GM12878 (cell line): ENCODE data around the gene PRG3. TPM values are rescaled to one million over a fixed set of nuclear protein-coding genes. Genes with fewer than 3 reads are reported as not detected.

ENCODE experiments used
- ATAC-seq: fragments of 200-7000 bp; cut with Tn5 transposase; 3 replicates; pipeline ENCODE4 v1.9.1; 2020; ENCODE audit warnings: mild to moderate bottlenecking, moderate library complexity
- BruUV-seq: library from RNA; stranded (reverse); fragments of 400-500 nt; replicated peaks from 2 replicates; lab custom pipeline; 2021; lab: Mats Ljungman, UMichigan
- CTCF ChIA-PET: fragments of 300-600 bp; sonication (Branson Sonifier 250); formaldehyde crosslinking; extraction: SDS; loops from one replicate; lab custom pipeline; 2021; ENCODE audit warnings: inconsistent platforms; lab: Yijun Ruan, JAX
- POLR2A ChIA-PET: fragments of 350-600 bp; formaldehyde crosslinking; extraction: SDS; loops from one replicate; lab custom pipeline; 2021; ENCODE audit warnings: inconsistent platforms; lab: Charles Lee
- RAD21 ChIA-PET: fragments of 300-600 bp; sonication (Branson Sonifier 250); formaldehyde crosslinking; loops from one replicate; lab custom pipeline; 2023; ENCODE audit warnings: antibody characterized with exemption; ENCODE audit not compliant: unreplicated experiment; lab: Charles Lee
- SMC1A ChIA-PET: fragments of 300-600 bp; sonication (Branson Sonifier 250); formaldehyde crosslinking; loops from one replicate; lab custom pipeline; 2023; ENCODE audit not compliant: unreplicated experiment, uncharacterized antibody; lab: Charles Lee
- DNase-seq: peaks from one replicate; pipeline ENCODE4 v3.0.0-alpha.2; 2011; ENCODE audit warnings: low read depth, low spot score
- FAIRE-seq: peaks from 3 replicates; lab custom pipeline; 2011; peaks lifted over from hg19 to GRCh38; lab: Jason Lieb, UNC
- H2AFZ ChIP-seq: 2 replicates; pipeline ENCODE4 v1.6.0; 2011; ENCODE audit warnings: low read depth, low read length, control low read depth; ENCODE audit not compliant: control insufficient read depth
- H3K27ac ChIP-seq: 2 replicates; pipeline ENCODE4 v1.5.1; 2011; ENCODE audit warnings: control low read depth; ENCODE audit not compliant: control insufficient read depth, insufficient read depth
- H3K27me3 ChIP-seq, 2 experiments: replicated peaks in 1 of 2; 2 replicates each; pipeline versions ENCODE4 v1.6.0 to v1.6.1; 2011; ENCODE audit warnings: low read length in 1 of 2; ENCODE audit not compliant: control insufficient read depth in 2 of 2, insufficient read depth in 2 of 2
- H3K36me3 ChIP-seq, 2 experiments: 2 replicates each; pipeline ENCODE4 v1.5.1; 2011; ENCODE audit warnings: low read length in 1 of 2; ENCODE audit not compliant: control insufficient read depth in 2 of 2, insufficient read depth in 2 of 2
- H3K4me1 ChIP-seq: 2 replicates; pipeline ENCODE4 v1.6.1; 2011; ENCODE audit warnings: mild to moderate bottlenecking, low read length, moderate library complexity, mixed read lengths; ENCODE audit not compliant: control insufficient read depth, insufficient read depth
- H3K4me2 ChIP-seq: 2 replicates; pipeline ENCODE4 v1.6.0; 2011; ENCODE audit warnings: control low read depth; ENCODE audit not compliant: control insufficient read depth, insufficient read depth
- H3K4me3 ChIP-seq: fragments of 200-600 bp; sonication (generic); 2 replicates; pipeline ENCODE4 v1.5.1; 2016
- H3K79me2 ChIP-seq: 2 replicates; pipeline ENCODE4 v1.6.0; 2011; ENCODE audit warnings: low read length; ENCODE audit not compliant: control insufficient read depth, insufficient read depth
- H3K9ac ChIP-seq: 2 replicates; pipeline ENCODE4 v1.8.0; 2011; ENCODE audit warnings: low read length, control low read depth, mixed read lengths; ENCODE audit not compliant: control insufficient read depth, insufficient read depth
- H3K9me3 ChIP-seq: replicated peaks from 3 replicates; pipeline ENCODE4 v1.5.1; 2011; ENCODE audit warnings: mild to moderate bottlenecking, low read length; ENCODE audit not compliant: control insufficient read depth, insufficient read depth
- H4K20me1 ChIP-seq: 2 replicates; pipeline ENCODE4 v1.6.0; 2011; ENCODE audit not compliant: control insufficient read depth, insufficient read depth
- CHD4 ChIP-seq: fragments of 200-600 bp; sonication (generic); IDR thresholded peaks from 2 replicates; pipeline ENCODE4 v1.6.1; 2016; ENCODE audit warnings: mild to moderate bottlenecking
- CTCF ChIP-seq, 3 experiments: IDR thresholded peaks in 2 of 3; conservative IDR thresholded peaks in 1 of 3; 2 replicates each; pipeline ENCODE4 v1.5.1; 2011; ENCODE audit warnings: low read depth in 3 of 3, low read length in 3 of 3, mild to moderate bottlenecking in 3 of 3, control low read depth in 2 of 3, moderate library complexity in 2 of 3, inconsistent platforms in 1 of 3, mixed read lengths in 1 of 3; ENCODE audit not compliant: control insufficient read depth in 2 of 3, insufficient read depth in 1 of 3; ENCODE audit errors: extremely low read depth in 1 of 3
- SMAD5 ChIP-seq: IDR thresholded peaks from 2 replicates; pipeline ENCODE4 v1.6.1; 2016; ENCODE audit warnings: antibody characterized with exemption, low read depth
- SPI1 ChIP-seq: IDR thresholded peaks from 2 replicates; pipeline ENCODE4 v1.6.1; 2011; ENCODE audit warnings: low read depth, mild to moderate bottlenecking, low read length, moderate library complexity, borderline replicate concordance; ENCODE audit not compliant: insufficient read depth
- SREBF2 ChIP-seq: IDR thresholded peaks from 2 replicates; pipeline ENCODE4 v1.6.1; 2012; ENCODE audit warnings: mild to moderate bottlenecking, low read length
- ZNF274 ChIP-seq: IDR thresholded peaks from one replicate; pipeline ENCODE4 v1.8.0; 2011; ENCODE audit not compliant: insufficient read length, insufficient read depth
- WGBS: methylation state at CpG from one replicate; pipeline ENCODE4 v1.1.6; 2016; ENCODE audit warnings: low lambda C conversion rate; ENCODE audit not compliant: insufficient replicate concordance, insufficient coverage; ENCODE audit errors: missing lambda C conversion rate; 5-methylcytosine and 5-hydroxymethylcytosine counted together
- in situ Hi-C: fragments of 300-500 bp; cut with MboI; formaldehyde crosslinking; loops from 9 replicates; pipeline ENCODE4 v1.14.3; 2018; ENCODE audit warnings: mixed read lengths
- intact Hi-C: fragments of 100-400 bp; cut with micrococcal nuclease; formaldehyde crosslinking; loops from one replicate; pipeline ENCODE4 v1.14.2; 2022; ENCODE audit not compliant: unreplicated experiment
- polyA plus RNA-seq, 11 experiments: library from polyadenylated mRNA; depleted of rRNA in 4 of 11; unstranded in 6 of 11; stranded (reverse) in 5 of 11; fragments of >200 nt; fragmentation: Nextera tagmentation in 4 of 11; fragmentation: Illumina TruSeq in 1 of 11; extraction: Ambion mirVana in 4 of 11; extraction: Trizol in 1 of 11; gene quantifications; 1 replicate in 1 of 11; 2 replicates in 10 of 11; pipeline versions ENCODE4 v1.2.1 to v1.2.3, GENCODE V29; 2011 to 2016; ENCODE audit warnings: inconsistent platforms in 2 of 11, missing spikeins in 2 of 11, low read depth in 1 of 11
- total RNA-seq, 4 experiments: library from RNA; depleted of rRNA in 3 of 4; stranded (reverse); fragments of >200 nt in 3 of 4; fragmentation: Illumina TruSeq in 1 of 4; extraction: Trizol in 1 of 4; gene quantifications; 2 replicates each; pipeline versions ENCODE4 v1.2.1 to v1.2.3, GENCODE V29; 2013 to 2021
- TF ChIP-seq, protein P1 (sequence below): fragments of 450-650 bp; IDR thresholded peaks from 2 replicates; pipeline ENCODE4 v1.6.1; 2018; ENCODE audit warnings: mild to moderate bottlenecking, low read depth, moderate library complexity; ENCODE audit not compliant: partially characterized antibody

The PRG3 gene
- total and polyA plus RNA-seq, 10 of the 15 experiments (the other 5 are each of a cell fraction or from before 2014, with no cell fraction given), result not detected

DNA sequence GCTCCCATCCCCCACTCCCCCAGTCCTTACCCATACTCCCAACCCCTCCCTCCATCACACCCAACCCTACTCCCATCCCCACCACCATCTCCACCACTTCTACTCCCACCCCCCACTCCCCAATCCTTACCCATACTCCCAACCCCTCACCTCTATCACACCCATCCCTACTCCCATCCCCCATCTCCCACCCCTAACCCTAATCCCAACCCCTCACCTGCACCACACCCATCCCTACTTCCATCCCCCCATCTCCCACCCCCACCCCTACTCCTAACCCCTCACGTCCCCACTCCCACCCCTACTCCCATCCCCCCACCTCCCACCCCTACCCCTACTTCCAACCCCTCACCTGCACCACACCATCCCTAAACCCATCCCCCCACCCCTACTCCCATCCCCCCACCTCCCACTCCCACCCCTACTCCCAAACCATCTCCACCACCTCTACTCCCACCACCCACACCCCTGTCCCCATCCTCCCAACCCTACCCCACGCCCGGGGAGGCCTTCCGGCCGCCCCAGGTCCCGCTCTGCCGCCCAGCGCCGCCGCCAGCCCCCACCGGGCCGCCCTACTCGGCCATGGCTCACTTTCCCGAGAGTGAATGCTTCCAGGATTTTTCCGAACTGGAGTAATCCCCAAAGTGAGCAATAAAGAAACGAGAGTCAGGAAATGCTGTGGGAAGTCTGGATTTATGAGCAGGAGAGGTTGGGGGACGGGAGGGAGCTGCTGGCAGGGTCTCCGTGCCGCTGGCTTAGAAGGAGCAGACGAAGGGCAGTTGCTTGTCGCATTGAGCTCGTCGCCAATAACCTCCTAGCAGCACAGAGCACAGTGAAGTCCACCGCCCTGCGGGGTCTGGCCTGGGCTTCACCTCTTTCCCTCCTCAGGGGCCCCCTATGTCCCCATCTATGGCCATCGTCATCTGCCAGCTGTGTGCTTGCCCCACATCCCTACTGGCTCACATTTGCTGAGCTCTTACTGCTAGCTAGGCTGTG, 4.6 kb downstream of the PRG3 start (continued):
- TF ChIP-seq, protein P1, sequence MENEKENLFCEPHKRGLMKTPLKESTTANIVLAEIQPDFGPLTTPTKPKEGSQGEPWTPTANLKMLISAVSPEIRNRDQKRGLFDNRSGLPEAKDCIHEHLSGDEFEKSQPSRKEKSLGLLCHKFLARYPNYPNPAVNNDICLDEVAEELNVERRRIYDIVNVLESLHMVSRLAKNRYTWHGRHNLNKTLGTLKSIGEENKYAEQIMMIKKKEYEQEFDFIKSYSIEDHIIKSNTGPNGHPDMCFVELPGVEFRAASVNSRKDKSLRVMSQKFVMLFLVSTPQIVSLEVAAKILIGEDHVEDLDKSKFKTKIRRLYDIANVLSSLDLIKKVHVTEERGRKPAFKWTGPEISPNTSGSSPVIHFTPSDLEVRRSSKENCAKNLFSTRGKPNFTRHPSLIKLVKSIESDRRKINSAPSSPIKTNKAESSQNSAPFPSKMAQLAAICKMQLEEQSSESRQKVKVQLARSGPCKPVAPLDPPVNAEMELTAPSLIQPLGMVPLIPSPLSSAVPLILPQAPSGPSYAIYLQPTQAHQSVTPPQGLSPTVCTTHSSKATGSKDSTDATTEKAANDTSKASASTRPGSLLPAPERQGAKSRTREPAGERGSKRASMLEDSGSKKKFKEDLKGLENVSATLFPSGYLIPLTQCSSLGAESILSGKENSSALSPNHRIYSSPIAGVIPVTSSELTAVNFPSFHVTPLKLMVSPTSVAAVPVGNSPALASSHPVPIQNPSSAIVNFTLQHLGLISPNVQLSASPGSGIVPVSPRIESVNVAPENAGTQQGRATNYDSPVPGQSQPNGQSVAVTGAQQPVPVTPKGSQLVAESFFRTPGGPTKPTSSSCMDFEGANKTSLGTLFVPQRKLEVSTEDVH, result no peak
- TF ChIP-seq SMAD5 (no peak), CTCF (IDR thresholded peaks at IDR 0.05 in 2 of 3, conservative IDR thresholded peaks at IDR 0.05 in 1 of 3; ENCODE audit: control insufficient read depth in 2 of 3, extremely low read depth in 1 of 3, insufficient read depth in 1 of 3, low read depth in 3 of 3, low read length in 3 of 3) (no peak), SREBF2 (no peak)

DNA sequence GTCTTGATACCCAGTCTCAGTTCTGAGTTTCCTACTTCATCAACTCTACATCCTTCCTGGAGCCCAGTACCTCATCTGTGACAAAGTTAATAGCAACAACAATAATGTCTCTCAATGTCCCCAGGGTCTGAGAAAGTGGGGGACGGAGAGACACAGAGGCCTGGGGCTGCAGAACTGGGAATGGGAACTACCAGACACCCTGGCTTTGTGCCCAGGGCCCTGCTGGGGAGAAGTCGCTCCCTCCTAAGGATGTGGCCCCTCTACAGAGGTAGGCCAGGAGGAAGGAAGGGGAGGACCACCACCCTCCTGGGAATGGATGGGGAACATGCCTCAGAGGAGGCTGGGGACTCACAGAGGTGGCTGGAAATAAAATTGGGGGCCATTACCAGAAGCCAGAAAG, 5.5 kb downstream of the PRG3 start:
- 0% methylated on average over 2 of the region's 2 CpGs for WGBS
- POLR2A ChIA-PET, result no interaction called here

More for the DNA sequence above, 5.5 kb downstream of the PRG3 start:
- H4K20me1 ChIP-seq, result no peaks in the 10 kb centered on the region
- no TSS peak for BruUV-seq
- H3K4me1 ChIP-seq, result no peaks in the 10 kb centered on the region
- DNase-seq, result no peak
- intact Hi-C loops (no loop called here), in situ Hi-C loops (no loop called here)
- RAD21 ChIA-PET, result no interaction called here
- H3K4me3 ChIP-seq, result no peak overlapping the region
- CTCF ChIA-PET, result no interaction called here
- H3K27ac ChIP-seq, result no peak overlapping the region
- no peaks in the 10 kb centered on the region for H3K79me2 ChIP-seq
- TF ChIP-seq CHD4 (no peak), SPI1 (no peak), ZNF274 (no peak)
- H3K36me3 ChIP-seq, result no peaks in the 10 kb centered on the region
- H3K27me3 ChIP-seq, result no peaks in the 10 kb centered on the region; a peak in 1 of 4 replicates
- no peak for FAIRE-seq
- H3K9ac ChIP-seq, result no peak overlapping the region
- H3K4me2 ChIP-seq, result no peak overlapping the region
- no peak overlapping the region for H2AFZ ChIP-seq
- no peak for ATAC-seq
- no peaks in the 10 kb centered on the region for H3K9me3 ChIP-seq
- SMC1A ChIA-PET, result no interaction called here
